HS-5 (cell line): ENCODE measurements around the gene HIPK2.
A peak's percentile ranks its signal among the peaks of the same experiment; 100 is the strongest.

Source experiments
- DNase-seq: peaks from one replicate; pipeline ENCODE4 v3.0.0-alpha.2; 2012; ENCODE audit warnings: low read depth

HIPK2 gene

GRCh38 chr7:139733751-139734150 is 44.0 kb downstream of the HIPK2 start:
- no peak for DNase-seq

GRCh38 chr7:139732471-139733167 is 45.2 kb downstream of the HIPK2 start:
- no peak for DNase-seq

GRCh38 chr7:139731802-139732470 is 45.9 kb downstream of the HIPK2 start:
- DNase-seq: peak; percentile 74

- DNase-seq: no peak
Measured at GRCh38 chr7:139730746-139731612, 46.8 kb downstream of the HIPK2 start.

- DNase-seq: no peak
Measured at GRCh38 chr7:139728203-139728602, 49.6 kb downstream of the HIPK2 start.

- DNase-seq: peak; percentile 41
Measured at GRCh38 chr7:139727151-139727705, 50.6 kb downstream of the HIPK2 start.

- no peak for DNase-seq
Measured at GRCh38 chr7:139726485-139726869, 51.3 kb downstream of the HIPK2 start.

GRCh38 chr7:139725858-139726484 is 51.8 kb downstream of the HIPK2 start:
- no peak for DNase-seq

- no peak for DNase-seq
Measured at GRCh38 chr7:139725077-139725476, 52.7 kb downstream of the HIPK2 start.

- DNase-seq: no peak
Measured at GRCh38 chr7:139722604-139723003, 55.2 kb downstream of the HIPK2 start.

- DNase-seq: no peak
Measured at GRCh38 chr7:139721821-139722220, 56.0 kb downstream of the HIPK2 start.

GRCh38 chr7:139721417-139721816 is 56.4 kb downstream of the HIPK2 start:
- no peak for DNase-seq

- DNase-seq: no peak
Measured at GRCh38 chr7:139720705-139721231, 57.0 kb downstream of the HIPK2 start.

GRCh38 chr7:139720186-139720585 is 57.6 kb downstream of the HIPK2 start:
- DNase-seq: no peak

GRCh38 chr7:139718859-139719258 is 58.9 kb downstream of the HIPK2 start:
- no peak for DNase-seq

GRCh38 chr7:139718141-139718540 is 59.7 kb downstream of the HIPK2 start:
- no peak for DNase-seq

GRCh38 chr7:139716156-139716942 is 61.4 kb downstream of the HIPK2 start:
- DNase-seq: no peak

- DNase-seq: no peak
Measured at GRCh38 chr7:139715194-139715815, 62.5 kb downstream of the HIPK2 start.

GRCh38 chr7:139714163-139714901 is 63.5 kb downstream of the HIPK2 start:
- DNase-seq: no peak
